Ovary (tissue), 9 donors: ENCODE measurements around the gene ZNF892. TPM values are rescaled to one million over a fixed set of nuclear protein-coding genes. Genes with fewer than 3 reads are reported as not detected.

Experiments
- DNase-seq, 5 donors: peaks; one replicate each; pipeline ENCODE4 v3.0.0-alpha.2; 2019 to 2020
- H3K27ac ChIP-seq, 2 donors: fragments of 200-600 bp; one replicate each; pipeline versions ENCODE4 v1.5.1 to v1.8.0; 2019 to 2022
- H3K27me3 ChIP-seq: fragments of 200-600 bp; one replicate; pipeline ENCODE4 v1.8.0; 2022
- H3K36me3 ChIP-seq: fragments of 200-600 bp; sonication (generic); one replicate; pipeline ENCODE4 v1.5.1; 2019
- H3K4me1 ChIP-seq: one replicate; pipeline ENCODE4 v1.8.1; 2013; ENCODE audit warnings: mild to moderate bottlenecking, moderate library complexity; ENCODE audit not compliant: insufficient read depth
- H3K4me3 ChIP-seq: fragments of 200-600 bp; sonication (generic); one replicate; pipeline ENCODE4 v1.5.1; 2017
- H3K9me3 ChIP-seq, 2 donors: fragments of 200-600 bp in 1 of 2; sonication (generic) in 1 of 2; one replicate each; pipeline versions ENCODE4 v1.5.1 to v1.8.1; 2013 to 2019; ENCODE audit warnings: mild to moderate bottlenecking in 1 of 2, moderate library complexity in 1 of 2
- CTCF ChIP-seq, 3 donors: fragments of 450-650 bp in 2 of 3; fragments of 200-600 bp in 1 of 3; IDR thresholded peaks; one replicate each; pipeline versions ENCODE4 v1.5.1 to v1.8.0; 2016 to 2022; ENCODE audit warnings: antibody characterized with exemption in 3 of 3, mild to moderate bottlenecking in 1 of 3
- EP300 ChIP-seq: sonication (generic); formaldehyde crosslinking; IDR thresholded peaks from one replicate; pipeline ENCODE4 v1.6.1; 2017; ENCODE audit warnings: antibody characterized with exemption
- POLR2A ChIP-seq: fragments of 450-650 bp; IDR thresholded peaks from one replicate; pipeline ENCODE4 v1.6.1; 2017; ENCODE audit warnings: antibody characterized with exemption, mild to moderate bottlenecking, moderate library complexity
- WGBS, 3 donors: extraction: QIAGEN DNeasy Blood & Tissue Kit in 1 of 3; methylation state at CpG; one replicate each; pipeline versions ENCODE4 v1.1.5 to v1.1.7; 2013 to 2017; 5-methylcytosine and 5-hydroxymethylcytosine counted together
- intact Hi-C, 4 donors: fragments of 100-400 bp; cut with DNase I; formaldehyde crosslinking; loops; one replicate each; pipeline versions ENCODE4 v1.11.0 to v1.15.1; 2022 to 2023
- polyA plus RNA-seq, 2 donors: library from polyadenylated mRNA; stranded (reverse); fragments of 200-250 nt in 1 of 2; fragments of 350-450 nt in 1 of 2; fragmentation: Illumina TruSeq in 1 of 2; extraction: RNeasy Lipid Tissue Mini Kit (QIAGEN cat#74804) in 1 of 2; gene quantifications; one replicate each; pipeline ENCODE4 v1.2.3, GENCODE V29; 2013 to 2014
- total RNA-seq, 7 donors: library from RNA; depleted of rRNA in 2 of 7; stranded (reverse); fragments of >200 nt in 2 of 7; fragmentation: NEBNext Ultra II Directional in 3 of 7; extraction: Animal tissue kit (Norgen Biotek cat#: 25700) in 3 of 7; gene quantifications; one replicate each; pipeline versions ENCODE4 v1.1.0 to v1.2.4, GENCODE V29; 2016 to 2023
- donor health status: DM: no; HTN: no; CAD: no; lungs with moderate emphysema.
- donor health status: DM: no; HTN: no; CAD: no.
- donor health status: Bipolar disorder and iron deficiency.
- donor health status: DM: yes; HTN: yes; CAD: no.
- donor health status: DM: no; HTN: no; CAD: no.
- donor health status: DM: yes; HTN: yes; CAD: no.

The ZNF892 gene
- total and polyA plus RNA-seq, 9 donors: 0.63 to 8.2 (median 4.7) TPM

GRCh38 chr2:95171902-95172301 is 35.4 kb upstream of the ZNF892 start:
- no peak overlapping the region for H3K27ac ChIP-seq
- H3K4me1 ChIP-seq: no peaks in the 10 kb centered on the region
- no peaks in the 10 kb centered on the region for H3K9me3 ChIP-seq
- DNase-seq: no peak
- no peak overlapping the region for H3K4me3 ChIP-seq
- intact Hi-C loops: no loop called here
- no peaks in the 10 kb centered on the region for H3K27me3 ChIP-seq
- TF ChIP-seq EP300 (no peak), POLR2A (no peak), CTCF (IDR thresholded peaks at IDR 0.05) (no peak)
- no peaks in the 10 kb centered on the region for H3K36me3 ChIP-seq
- 75 to 87% (median 78%) methylated on average over 7 of the region's 7 CpGs for WGBS, 3 donors

GRCh38 chr2:95174031-95174542 is 33.2 kb upstream of the ZNF892 start:
- no peak for DNase-seq
- Histone ChIP-seq H3K27me3 (no peaks in the 10 kb centered on the region), H3K27ac (no peak overlapping the region), H3K4me1 (no peaks in the 10 kb centered on the region), H3K36me3 (no peaks in the 10 kb centered on the region), H3K9me3 (no peaks in the 10 kb centered on the region), H3K4me3 (no peak overlapping the region)
- 89 to 99% (median 96%) methylated on average over 2 of the region's 2 CpGs for WGBS, 3 donors
- TF ChIP-seq EP300 (no peak), CTCF (IDR thresholded peaks at IDR 0.05) (no peak), POLR2A (no peak)
- intact Hi-C loops: no loop called here

- H3K4me3 ChIP-seq: no peak overlapping the region
- no peaks in the 10 kb centered on the region for H3K4me1 ChIP-seq
- TF ChIP-seq POLR2A (no peak), CTCF (IDR thresholded peaks at IDR 0.05) (no peak)
- no peaks in the 10 kb centered on the region for H3K27me3 ChIP-seq
- H3K27ac ChIP-seq: no peak overlapping the region
- intact Hi-C loops: no loop called here
- H3K36me3 ChIP-seq: peaks cover 4% of the 10 kb centered on the region
- peaks cover 4 to 23% of the 10 kb centered on the region in 2 donors for H3K9me3 ChIP-seq
- no peak for DNase-seq
- WGBS, 3 donors: 79 to 84% (median 80%) methylated on average over 7 of the region's 7 CpGs
Observed at GRCh38 chr2:95179451-95179850, 27.9 kb upstream of the ZNF892 start.

- no peak for DNase-seq
- H3K4me3 ChIP-seq: no peak overlapping the region
- intact Hi-C loops: no loop called here
- H3K4me1 ChIP-seq: no peaks in the 10 kb centered on the region
- no peaks in the 10 kb centered on the region for H3K27me3 ChIP-seq
- TF ChIP-seq EP300: no peak
- no peak for TF ChIP-seq POLR2A
- no peak for TF ChIP-seq CTCF (IDR thresholded peaks at IDR 0.05)
- 97 to 98% (median 98%) methylated on average over 18 of the region's 18 CpGs for WGBS, 3 donors
- H3K9me3 ChIP-seq: peaks cover 4 to 23% of the 10 kb centered on the region in 2 donors
- H3K27ac ChIP-seq: no peak overlapping the region
- H3K36me3 ChIP-seq: peaks cover 4% of the 10 kb centered on the region
Observed at GRCh38 chr2:95181774-95182173, 25.5 kb upstream of the ZNF892 start.
